Activated CD8-positive, alpha-beta memory T cell treated with anti-CD3 and anti-CD28 coated beads, Interleukin-2, amount 50 U/mL, for 24 hours (primary cell): Measurements from ENCODE around the gene CLECL1.
"Not testable (repeated sequence)": the region's sequence is repeated elsewhere in the genome, so short reads cannot be mapped to it uniquely, and the experiment has no call there.

Source experiments
- DNase-seq: peaks from one replicate; pipeline ENCODE4 v3.0.0-alpha.2; 2020; ENCODE audit errors: extremely low read depth

The CLECL1 gene

DNA sequence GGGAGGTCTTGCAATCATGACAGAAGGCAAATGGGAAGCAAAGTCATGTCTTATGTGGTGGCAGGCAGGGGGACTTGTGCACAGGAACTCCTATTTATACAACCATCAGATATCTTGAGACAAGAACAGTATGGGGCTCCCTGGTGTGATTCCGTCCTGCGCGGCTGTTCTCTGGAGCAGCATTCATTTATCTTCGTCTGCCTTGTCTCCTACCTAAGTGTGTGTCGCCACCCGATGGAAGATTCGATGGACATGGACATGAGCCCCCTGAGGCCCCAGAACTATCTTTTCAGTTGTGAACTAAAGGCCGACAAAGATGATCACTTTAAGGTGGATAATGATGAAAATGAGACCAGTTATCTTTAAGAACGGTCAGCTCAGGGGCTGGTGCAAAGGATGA lies 37.7 kb downstream of the CLECL1 start:
- not testable (repeated sequence) for DNase-seq

DNA sequence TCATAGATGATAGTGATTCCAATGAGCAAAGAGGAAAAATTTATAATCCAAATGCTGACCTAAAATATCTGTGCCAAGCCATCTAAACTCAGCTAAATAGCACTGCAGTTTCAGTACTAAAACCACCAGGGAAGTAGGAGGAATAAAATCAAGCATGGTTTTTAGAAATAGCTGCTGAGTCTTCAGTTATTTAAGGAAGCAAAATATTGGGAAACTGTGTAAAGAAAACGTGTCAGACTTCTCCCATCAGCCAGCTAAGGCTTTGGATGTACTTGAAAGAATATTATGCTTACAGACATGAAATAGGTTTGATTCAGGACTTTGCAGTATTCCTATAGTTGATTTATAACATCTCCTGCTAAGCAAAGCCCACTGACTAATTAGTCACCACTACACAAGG lies 38.7 kb downstream of the CLECL1 start:
- DNase-seq = no peak

DNA sequence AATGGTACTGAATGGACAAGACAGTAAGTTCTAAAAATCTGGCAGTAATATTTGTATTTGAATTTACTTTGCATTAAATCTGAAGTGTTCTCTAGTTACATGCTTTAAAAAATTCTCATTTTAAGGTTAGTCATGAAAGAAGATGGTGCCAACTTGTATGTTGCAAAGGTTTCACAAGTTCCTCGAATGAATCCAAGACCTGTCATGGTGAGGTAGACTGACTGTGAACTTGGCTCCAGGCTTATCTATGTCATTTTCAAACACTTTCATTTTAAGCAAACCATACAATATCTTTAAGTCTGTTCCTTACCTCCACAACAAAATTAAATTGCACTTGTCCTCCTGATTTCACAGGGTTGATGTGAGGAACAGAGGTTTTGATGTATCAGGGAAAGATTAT lies 40.0 kb downstream of the CLECL1 start:
- DNase-seq = no peak

DNA sequence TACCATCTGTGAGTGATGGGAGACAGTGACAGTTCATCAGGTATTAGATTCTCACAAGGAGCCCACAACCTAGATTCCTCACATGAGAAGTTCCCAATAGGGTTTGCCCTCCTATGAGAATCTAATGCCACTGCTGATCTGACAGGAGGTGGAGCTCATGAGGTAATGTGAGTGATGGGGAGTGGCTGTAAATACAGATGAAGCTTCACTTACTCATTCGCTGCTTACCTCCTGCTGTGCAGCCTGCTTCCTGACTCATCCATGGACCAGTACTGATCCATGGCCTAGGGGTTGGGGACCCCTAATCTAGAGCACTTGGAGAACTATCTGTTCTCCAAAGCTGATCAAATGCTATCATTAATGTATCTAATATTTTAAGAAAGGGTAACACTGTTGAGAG lies 45.7 kb downstream of the CLECL1 start:
- no peak for DNase-seq

DNA sequence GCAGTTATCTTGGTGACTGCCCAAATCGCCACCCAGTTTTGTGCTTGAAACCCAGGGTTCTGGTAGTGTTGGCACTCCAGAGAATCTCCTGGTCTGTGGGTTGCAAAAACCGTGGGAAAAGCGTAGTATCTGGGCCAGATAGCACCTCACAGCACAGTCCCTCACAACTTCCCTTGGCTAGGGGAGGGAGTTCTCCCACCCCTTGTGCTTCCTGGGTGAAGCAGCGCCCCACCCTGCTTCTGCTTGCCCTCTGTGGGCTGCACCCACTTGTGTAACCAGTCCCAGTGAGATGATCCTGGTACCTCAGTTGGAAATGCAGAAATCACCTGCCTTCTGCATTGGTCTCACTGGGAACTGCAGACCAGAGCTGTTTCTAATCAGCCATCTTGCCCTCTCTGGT lies 47.0 kb downstream of the CLECL1 start:
- no peak for DNase-seq

DNA sequence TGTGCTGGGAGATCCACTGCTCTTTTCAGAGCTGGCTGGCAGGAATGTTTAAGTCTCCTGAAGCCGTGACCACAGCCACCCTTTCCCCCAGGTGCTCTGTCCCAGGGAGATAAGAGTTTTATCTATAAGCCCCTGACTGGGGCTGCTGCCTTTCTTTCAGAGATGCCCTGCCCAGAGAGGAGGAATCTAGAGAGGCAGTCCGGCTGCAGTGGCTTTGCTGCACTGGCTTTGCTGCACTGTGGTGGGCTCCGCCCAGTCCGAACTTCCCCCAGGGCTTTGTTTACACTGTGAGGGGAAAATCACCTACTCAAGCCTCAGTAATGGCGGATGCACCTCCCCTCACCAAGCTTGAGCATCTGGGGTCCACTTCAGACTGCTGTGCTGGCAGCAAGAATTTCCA lies 47.5 kb downstream of the CLECL1 start:
- DNase-seq = not testable (repeated sequence)

DNA sequence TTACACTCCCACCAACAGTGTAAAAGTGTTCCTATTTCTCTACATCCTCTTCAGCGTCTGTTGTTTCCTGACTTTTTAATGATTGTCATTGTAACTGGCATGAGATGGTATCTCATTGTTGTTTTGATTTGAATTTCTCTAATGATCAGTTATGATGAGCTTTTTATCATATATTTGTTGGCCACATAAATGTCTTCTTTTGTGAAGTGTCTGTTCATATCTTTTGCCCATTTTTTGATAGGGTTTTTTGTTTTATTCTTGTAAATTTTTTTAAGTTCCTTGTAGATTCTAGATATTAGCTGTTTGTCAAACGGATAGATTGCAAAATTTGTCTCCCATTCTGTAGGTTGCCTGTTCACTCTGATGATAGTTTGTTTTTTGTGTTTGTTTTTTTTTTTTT lies 49.9 kb downstream of the CLECL1 start:
- not testable (repeated sequence) for DNase-seq

DNA sequence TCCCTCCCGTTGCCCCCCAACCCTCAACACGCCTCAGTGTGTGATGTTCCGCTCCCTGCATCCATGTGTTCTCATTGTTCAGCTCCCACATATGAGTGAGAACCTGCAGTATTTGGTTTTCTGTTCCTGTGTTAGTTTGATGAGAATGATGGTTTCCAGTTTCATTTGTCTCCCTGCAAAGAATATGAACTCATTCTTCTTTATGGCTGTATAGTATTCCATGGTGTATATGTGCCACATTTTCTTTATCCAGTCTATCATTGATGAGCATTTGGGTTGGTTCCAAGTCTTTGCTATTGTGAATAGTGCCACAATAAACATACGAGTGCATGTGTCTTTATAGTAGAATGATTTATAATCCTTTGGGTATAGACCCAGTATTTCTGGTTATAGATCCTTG lies 50.4 kb downstream of the CLECL1 start:
- DNase-seq = not testable (repeated sequence)

DNA sequence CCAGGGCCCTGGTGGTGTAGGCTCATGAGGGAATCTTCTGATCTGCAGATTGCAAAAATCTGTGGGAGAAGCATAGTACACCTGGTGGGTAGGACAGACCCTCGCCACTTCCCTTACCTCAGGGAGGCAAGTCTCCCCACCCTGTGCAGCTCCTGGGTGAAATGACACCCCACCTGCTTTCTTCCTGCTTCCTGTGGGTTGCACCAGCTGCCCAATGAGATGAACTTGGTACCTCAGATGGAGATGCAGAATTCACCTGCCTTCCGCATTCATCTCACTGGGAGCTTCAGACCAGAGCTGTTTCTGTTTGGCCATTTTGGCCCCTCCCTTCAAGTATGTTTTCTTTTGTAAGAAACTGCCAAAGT lies 58.7 kb downstream of the CLECL1 start:
- DNase-seq = no peak

DNA sequence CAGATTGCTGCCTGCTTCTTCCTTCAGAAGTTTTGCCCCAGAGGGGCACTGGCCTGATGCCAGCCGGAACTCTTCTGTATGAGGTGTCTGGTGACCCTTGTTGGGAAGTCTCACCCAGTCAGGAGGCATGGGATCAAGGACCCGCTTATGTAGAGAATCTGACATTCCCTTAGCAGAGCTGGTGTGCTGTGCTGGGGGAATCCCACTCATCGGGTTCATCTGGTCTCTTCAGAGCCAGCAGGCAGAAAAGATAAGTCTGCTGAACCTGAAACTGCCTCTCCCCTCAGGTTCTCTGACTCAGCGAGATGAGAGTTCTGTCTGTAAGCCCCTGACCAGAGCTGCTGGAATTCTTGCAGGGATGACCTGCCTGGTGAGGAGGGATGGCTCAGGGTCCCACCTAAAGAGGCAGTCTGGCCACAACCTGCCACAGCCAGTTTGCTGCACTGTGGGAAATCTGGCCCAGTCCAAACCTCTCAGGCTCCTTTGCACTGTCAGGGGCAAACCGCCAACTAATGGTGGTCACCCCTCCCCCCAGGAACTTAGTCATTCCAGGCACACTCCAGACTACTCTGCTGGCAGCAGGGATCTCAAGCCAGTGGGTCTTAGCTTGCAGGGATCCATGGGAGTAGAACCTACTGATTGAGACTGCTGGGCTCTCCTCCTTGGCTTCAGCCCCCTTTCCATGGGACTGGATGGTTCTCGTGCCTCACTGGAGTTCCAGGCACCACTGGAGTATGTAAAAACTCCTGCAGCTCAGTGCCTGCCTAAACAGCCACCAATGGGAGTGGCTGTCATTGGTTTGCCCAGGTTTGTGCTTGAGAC lies 59.3 kb downstream of the CLECL1 start:
- DNase-seq = no peak
